Glutamatergic neuron (in vitro differentiated cells): ENCODE results near the gene DYNC1H1. TPM values are rescaled to one million over a fixed set of nuclear protein-coding genes. Genes with fewer than 3 reads are reported as not detected.

Source experiments
- DNase-seq: peaks from one replicate; pipeline ENCODE4 v3.0.0; 2022
- H3K27ac Mint-ChIP-seq: one replicate; pipeline ENCODE4 v1.8.0; 2020; ENCODE audit warnings: mild to moderate bottlenecking, mixed read lengths, inconsistent platforms; ENCODE audit not compliant: unreplicated experiment
- H3K27me3 Mint-ChIP-seq: one replicate; pipeline ENCODE4 v1.8.0; 2020; ENCODE audit warnings: mild to moderate bottlenecking, moderate library complexity, mixed read lengths, inconsistent platforms; ENCODE audit not compliant: unreplicated experiment
- H3K36me3 Mint-ChIP-seq: one replicate; pipeline ENCODE4 v1.8.0; 2020; ENCODE audit warnings: mild to moderate bottlenecking, mixed read lengths, inconsistent platforms; ENCODE audit not compliant: unreplicated experiment
- H3K4me1 Mint-ChIP-seq: one replicate; pipeline ENCODE4 v1.8.0; 2020; ENCODE audit warnings: mild to moderate bottlenecking, low read depth, mixed read lengths, inconsistent platforms; ENCODE audit not compliant: unreplicated experiment
- H3K4me3 Mint-ChIP-seq: one replicate; pipeline ENCODE4 v1.8.0; 2020; ENCODE audit warnings: mild to moderate bottlenecking, mixed read lengths, inconsistent platforms; ENCODE audit not compliant: unreplicated experiment
- H3K9me3 Mint-ChIP-seq: one replicate; pipeline ENCODE4 v1.8.0; 2020; ENCODE audit warnings: mild to moderate bottlenecking, moderate library complexity, mixed read lengths, inconsistent platforms; ENCODE audit not compliant: unreplicated experiment
- CTCF ChIP-seq: fragments of 200-600 bp; sonication (generic); IDR thresholded peaks from one replicate; pipeline ENCODE4 v1.5.0; 2021; ENCODE audit not compliant: partially characterized antibody, unreplicated experiment
- total RNA-seq: library from RNA; stranded (reverse); fragmentation: NEBNext Ultra II Directional; extraction: Animal tissue kit (Norgen Biotek cat#: 25700); gene quantifications from one replicate; pipeline ENCODE4 v1.2.1, GENCODE V29; 2021; ENCODE audit not compliant: unreplicated experiment

The DYNC1H1 gene
- total RNA-seq, 1 donor from 2014 or later: 2,051 TPM

GRCh38 chr14:101956179-101956885 is 8.0 kb upstream of the DYNC1H1 start:
- peaks cover 16% of the 10 kb centered on the region for H3K4me1 Mint-ChIP-seq
- H3K4me3 Mint-ChIP-seq: peak overlapping the region; percentile 46
- H3K27ac Mint-ChIP-seq: peak overlapping the region; percentile 84
- DNase-seq: no peak
- no peak for TF ChIP-seq CTCF
- peaks cover 5% of the 10 kb centered on the region for H3K9me3 Mint-ChIP-seq
- H3K36me3 Mint-ChIP-seq: no peaks in the 10 kb centered on the region
- peaks cover 13% of the 10 kb centered on the region for H3K27me3 Mint-ChIP-seq

DNA sequence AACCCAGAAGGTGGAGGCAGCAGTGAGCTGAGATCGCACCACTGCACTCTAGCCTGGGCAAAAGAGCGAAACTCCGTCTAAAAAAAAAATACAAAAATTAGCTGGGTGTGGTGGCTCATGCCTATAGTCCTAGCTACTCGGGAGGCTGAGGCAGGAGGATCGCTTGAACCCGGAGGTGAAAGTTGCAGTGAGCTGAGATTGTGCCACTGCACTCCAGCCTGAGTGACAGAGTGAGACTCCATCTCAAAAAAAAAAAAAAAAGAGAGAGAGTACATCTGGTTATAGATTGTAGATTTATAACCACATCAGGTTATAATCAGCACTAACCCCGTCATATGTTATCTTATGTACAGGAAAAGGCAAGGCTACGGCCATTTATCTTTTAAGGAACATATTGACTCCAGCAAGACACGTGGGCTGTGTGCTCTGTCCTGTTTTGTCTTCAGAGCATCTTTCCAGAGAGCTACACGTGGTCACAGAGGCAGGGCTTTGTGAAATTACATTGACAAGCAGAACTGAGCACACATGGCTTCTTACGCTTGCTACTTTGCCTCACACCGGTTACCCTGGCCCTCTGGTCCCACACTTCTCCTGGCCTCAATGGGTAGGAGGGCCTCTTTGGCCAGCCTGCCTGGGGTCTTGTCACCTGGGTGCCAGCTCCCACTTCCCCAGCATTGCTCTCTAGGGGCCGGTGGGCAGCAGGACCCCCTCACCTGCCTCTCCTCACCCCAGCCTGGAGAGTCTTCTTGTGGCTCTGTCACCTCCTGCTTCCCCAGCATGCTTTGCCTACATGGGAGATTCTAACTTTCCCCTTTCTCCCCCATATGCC is 6.8 kb upstream of the DYNC1H1 start:
- TF ChIP-seq CTCF: no peak
- Mint-ChIP-seq H3K36me3 (no peaks in the 10 kb centered on the region), H3K4me1 (peaks cover 17% of the 10 kb centered on the region), H3K27ac (no peak overlapping the region), H3K4me3 (no peak overlapping the region), H3K9me3 (peaks cover 8% of the 10 kb centered on the region), H3K27me3 (peaks cover 15% of the 10 kb centered on the region)
- DNase-seq: no peak

DNA sequence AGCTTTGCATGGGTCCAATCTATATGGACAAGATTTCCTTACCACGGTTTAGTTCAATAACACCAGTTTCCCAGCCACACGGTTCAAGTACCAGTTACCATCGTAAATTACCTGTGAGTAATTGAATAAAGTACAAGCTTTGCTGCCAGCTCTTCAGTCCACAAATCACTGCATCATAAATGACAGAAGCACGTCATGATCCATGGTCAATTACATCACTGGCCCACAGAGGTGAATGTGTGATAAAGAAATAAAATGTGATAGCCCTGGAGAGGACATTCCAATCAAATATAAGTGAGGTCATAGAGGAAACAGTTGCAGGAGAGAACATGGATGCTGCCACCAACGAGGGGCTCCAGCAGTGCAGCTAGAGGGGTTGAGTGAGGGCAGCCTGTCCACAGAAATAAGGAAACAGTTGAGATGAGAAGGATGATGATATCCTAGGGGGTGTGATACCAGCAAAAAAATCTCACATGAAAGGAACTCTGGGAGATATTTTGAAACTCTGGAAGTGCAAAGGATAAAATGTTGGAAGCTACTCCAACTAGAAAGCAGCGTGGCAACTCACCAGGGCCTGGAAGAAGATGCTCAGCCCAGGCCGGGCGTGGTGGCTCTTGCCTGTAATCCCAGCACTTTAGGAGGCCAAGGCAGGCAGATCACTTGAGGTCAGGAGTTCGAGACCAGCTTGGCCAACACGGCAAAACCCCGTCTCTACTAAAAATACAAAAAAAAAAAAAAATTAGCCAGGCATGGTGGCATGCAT is 5.8 kb upstream of the DYNC1H1 start:
- H3K27ac Mint-ChIP-seq: peak overlapping the region; percentile 45
- peaks cover 5% of the 10 kb centered on the region for H3K9me3 Mint-ChIP-seq
- TF ChIP-seq CTCF: no peak
- H3K4me1 Mint-ChIP-seq: peaks cover 20% of the 10 kb centered on the region
- H3K36me3 Mint-ChIP-seq: no peaks in the 10 kb centered on the region
- peaks cover 18% of the 10 kb centered on the region for H3K27me3 Mint-ChIP-seq
- H3K4me3 Mint-ChIP-seq: no peak overlapping the region
- DNase-seq: no peak

- no peak overlapping the region for H3K4me3 Mint-ChIP-seq
- H3K4me1 Mint-ChIP-seq: peaks cover 25% of the 10 kb centered on the region
- no peak for DNase-seq
- TF ChIP-seq CTCF: no peak
- H3K9me3 Mint-ChIP-seq: peaks cover 5% of the 10 kb centered on the region
- H3K36me3 Mint-ChIP-seq: no peaks in the 10 kb centered on the region
- no peak overlapping the region for H3K27ac Mint-ChIP-seq
- peaks cover 20% of the 10 kb centered on the region for H3K27me3 Mint-ChIP-seq
Measured at GRCh38 chr14:101959277-101959676, 5.1 kb upstream of the DYNC1H1 start.
